IMR-90 (cell line): Measurements from ENCODE around the gene NPIPB2.

ENCODE experiments used
- POLR2A ChIP-seq: IDR thresholded peaks from 2 replicates; pipeline ENCODE4 v1.6.1; 2012; ENCODE audit warnings: mild to moderate bottlenecking, low read depth, low read length
- TF ChIP-seq, protein P1 (sequence below): conservative IDR thresholded peaks from 2 replicates; pipeline ENCODE4 v1.5.1; 2012; ENCODE audit warnings: mild to moderate bottlenecking, low read depth, low read length, improper control_type of control experiment

GRCh38 chr16:11977376-11978041, 35.7 kb upstream of the NPIPB2 start:
- TF ChIP-seq, protein P1, sequence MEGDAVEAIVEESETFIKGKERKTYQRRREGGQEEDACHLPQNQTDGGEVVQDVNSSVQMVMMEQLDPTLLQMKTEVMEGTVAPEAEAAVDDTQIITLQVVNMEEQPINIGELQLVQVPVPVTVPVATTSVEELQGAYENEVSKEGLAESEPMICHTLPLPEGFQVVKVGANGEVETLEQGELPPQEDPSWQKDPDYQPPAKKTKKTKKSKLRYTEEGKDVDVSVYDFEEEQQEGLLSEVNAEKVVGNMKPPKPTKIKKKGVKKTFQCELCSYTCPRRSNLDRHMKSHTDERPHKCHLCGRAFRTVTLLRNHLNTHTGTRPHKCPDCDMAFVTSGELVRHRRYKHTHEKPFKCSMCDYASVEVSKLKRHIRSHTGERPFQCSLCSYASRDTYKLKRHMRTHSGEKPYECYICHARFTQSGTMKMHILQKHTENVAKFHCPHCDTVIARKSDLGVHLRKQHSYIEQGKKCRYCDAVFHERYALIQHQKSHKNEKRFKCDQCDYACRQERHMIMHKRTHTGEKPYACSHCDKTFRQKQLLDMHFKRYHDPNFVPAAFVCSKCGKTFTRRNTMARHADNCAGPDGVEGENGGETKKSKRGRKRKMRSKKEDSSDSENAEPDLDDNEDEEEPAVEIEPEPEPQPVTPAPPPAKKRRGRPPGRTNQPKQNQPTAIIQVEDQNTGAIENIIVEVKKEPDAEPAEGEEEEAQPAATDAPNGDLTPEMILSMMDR = no peak
- TF ChIP-seq POLR2A = 0 out of 2 replicates have a peak, but pooled peaks have one; percentile 25
